ENCODE measurements around the gene TSHZ2.
"Not testable (repeated sequence)": the region's sequence is repeated elsewhere in the genome, so short reads cannot be mapped to it uniquely, and the experiment has no call there.

Gene TSHZ2

DNA sequence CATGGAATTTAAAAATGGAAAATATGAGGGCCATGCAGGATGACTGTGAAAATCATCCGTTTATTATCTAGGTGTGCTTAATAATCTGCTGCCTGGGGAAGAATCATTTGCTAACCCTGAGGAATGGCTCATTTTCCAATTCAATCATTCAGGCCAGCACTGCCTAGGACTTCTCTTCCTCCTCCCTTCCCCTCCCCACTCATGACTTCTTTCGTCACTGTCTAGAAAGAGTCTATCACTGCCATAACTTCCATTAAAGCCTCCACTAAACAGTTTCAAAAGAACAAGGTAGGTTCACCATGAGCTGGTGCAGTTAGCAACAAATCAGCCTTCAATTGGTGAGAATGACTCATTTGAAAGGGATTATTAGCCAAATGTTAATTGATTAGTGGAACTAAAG, 43.9 kb downstream of the TSHZ2 start:
- DNase-seq (ENCODE audit: insufficient read length, low spot score) (no peak), FAIRE-seq (no peak)
- TF ChIP-seq POLR2A (IDR thresholded peaks at IDR 0.05; ENCODE audit: low read depth, low read length): no peak

DNA sequence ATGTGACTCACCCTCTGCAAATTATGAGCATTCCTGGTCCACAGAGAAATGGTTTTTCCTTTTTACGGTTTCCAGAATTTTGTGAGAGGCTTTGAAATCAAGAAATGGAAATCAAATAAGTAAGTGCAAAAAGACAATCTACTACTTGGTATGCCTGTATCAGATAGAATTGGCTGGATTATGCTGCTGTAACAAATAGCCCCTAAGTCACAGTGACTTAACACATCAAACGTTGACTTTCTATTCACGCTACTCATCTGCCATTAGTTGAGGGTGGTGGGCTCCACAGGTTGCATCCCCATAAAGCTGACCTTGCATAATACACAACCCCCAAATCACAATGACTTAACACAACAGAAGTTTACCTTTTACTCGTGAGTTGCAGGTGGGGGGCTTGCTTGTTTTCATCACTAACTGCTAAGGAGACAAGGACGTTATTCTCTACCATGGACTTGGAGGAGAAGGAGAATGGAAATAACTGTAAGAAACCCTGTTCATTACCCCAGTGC, 44.4 kb downstream of the TSHZ2 start:
- FAIRE-seq: no peak

DNA sequence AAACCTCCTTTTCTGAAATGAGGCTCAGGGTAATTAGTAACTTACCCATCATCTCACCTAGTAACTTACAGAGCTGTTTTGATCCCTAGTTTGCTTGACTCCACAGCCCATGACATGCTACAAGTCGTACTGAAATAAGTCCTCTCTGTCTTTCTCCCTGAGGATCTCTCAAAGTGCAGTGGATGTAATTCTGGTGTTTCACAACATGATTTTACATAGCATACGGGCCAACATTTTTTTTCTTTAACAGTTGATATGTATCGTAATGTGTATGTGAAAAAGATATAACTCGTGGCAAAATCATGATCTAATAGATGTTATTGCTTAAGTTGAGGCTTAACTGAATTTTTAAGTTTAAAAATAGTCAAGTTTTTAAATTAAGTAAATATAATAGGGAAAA, 45.0 kb downstream of the TSHZ2 start:
- DNase-seq (ENCODE audit: insufficient read length, low spot score): no peak
- TF ChIP-seq POLR2A (IDR thresholded peaks at IDR 0.05; ENCODE audit: low read depth, low read length): no peak
- no peak for FAIRE-seq

More for the DNA sequence above, 44.4 kb downstream of the TSHZ2 start:
- no peak for DNase-seq (ENCODE audit: insufficient read length, low spot score)
- no peak for TF ChIP-seq POLR2A (IDR thresholded peaks at IDR 0.05; ENCODE audit: low read depth, low read length)

DNA sequence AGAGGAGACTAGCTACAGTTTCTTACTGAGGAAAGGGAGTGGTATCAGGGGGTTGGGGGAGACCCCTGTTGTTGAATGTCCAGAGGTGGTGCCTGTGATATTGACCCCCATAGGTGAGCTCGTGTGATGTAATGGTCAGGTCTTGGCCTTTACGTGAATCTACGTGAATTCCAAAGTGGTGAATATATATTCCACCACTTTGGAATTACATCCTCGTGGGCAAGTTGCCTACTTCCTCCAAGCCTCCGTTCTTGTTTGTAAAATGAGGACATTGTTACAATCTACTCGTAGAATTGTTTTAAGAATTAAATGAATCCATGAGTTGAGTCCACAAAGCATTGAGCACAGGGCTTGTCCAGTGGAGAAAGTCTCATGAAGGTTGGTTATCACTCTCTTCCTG, 47.3 kb downstream of the TSHZ2 start:
- no peak for FAIRE-seq
- TF ChIP-seq POLR2A (IDR thresholded peaks at IDR 0.05; ENCODE audit: low read depth, low read length): no peak

DNA sequence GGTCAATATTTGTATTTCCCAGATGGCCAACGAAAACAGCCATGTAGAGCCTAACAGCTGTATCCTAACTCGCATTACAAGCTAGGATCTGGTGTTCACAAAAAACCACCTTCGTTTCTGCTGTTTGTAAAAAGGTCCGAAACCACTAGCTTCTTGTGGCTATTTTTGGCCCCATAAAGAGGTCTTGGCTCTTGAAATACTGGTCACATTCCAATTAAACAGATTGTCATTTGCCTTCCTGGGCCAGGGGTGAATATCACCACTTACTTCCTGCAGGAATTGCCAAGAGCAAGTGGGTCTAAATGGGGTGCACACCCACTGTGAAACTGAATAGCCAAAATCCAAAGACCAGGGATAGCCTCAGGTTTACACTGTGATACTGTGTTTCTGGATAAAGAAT, 48.2 kb downstream of the TSHZ2 start:
- TF ChIP-seq POLR2A (IDR thresholded peaks at IDR 0.05; ENCODE audit: low read depth, low read length): no peak
- FAIRE-seq (no peak), DNase-seq (ENCODE audit: insufficient read length, low spot score) (no peak)

More for the DNA sequence above, 47.3 kb downstream of the TSHZ2 start:
- no peak for DNase-seq (ENCODE audit: insufficient read length, low spot score)

DNA sequence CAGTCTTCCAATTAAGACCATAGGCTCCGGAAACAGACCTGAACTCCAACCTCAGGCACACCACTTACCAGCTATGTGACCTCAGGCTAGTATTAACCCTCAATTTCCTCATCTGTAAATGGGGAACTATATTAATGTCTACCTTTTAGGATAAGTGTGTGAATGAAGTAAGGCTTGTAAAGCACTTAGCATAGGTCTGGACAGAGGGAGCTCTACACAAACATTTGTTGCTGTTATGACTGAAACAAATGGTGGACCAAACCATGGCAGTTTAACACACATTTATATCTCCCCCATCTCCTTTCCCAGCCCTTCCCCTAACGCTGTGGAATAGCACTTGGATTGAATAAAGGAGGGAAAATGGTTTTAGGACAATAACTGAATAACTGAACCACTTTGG, 48.7 kb downstream of the TSHZ2 start:
- TF ChIP-seq POLR2A (IDR thresholded peaks at IDR 0.05; ENCODE audit: low read depth, low read length): no peak
- DNase-seq (ENCODE audit: insufficient read length, low spot score): no peak
- FAIRE-seq: no peak

DNA sequence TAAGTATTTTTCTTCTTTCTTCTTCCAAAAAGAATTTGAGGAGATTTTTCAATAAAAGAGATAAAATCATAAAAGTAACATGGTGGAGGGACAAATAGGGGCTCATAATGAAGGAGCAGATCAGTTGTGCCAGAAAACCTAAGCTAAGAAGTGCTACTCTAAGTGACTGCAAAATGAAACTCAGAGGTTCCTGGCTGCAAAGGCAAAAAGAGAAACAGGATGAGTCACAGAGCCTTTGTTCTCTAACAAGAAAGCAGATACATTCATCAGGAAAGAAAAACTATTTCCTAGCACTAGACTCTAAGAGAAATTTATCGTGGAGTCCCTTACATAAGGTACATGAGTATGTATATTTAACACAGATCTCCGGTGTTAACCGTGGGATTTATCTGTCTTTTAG, 49.8 kb downstream of the TSHZ2 start:
- FAIRE-seq: no peak

DNA sequence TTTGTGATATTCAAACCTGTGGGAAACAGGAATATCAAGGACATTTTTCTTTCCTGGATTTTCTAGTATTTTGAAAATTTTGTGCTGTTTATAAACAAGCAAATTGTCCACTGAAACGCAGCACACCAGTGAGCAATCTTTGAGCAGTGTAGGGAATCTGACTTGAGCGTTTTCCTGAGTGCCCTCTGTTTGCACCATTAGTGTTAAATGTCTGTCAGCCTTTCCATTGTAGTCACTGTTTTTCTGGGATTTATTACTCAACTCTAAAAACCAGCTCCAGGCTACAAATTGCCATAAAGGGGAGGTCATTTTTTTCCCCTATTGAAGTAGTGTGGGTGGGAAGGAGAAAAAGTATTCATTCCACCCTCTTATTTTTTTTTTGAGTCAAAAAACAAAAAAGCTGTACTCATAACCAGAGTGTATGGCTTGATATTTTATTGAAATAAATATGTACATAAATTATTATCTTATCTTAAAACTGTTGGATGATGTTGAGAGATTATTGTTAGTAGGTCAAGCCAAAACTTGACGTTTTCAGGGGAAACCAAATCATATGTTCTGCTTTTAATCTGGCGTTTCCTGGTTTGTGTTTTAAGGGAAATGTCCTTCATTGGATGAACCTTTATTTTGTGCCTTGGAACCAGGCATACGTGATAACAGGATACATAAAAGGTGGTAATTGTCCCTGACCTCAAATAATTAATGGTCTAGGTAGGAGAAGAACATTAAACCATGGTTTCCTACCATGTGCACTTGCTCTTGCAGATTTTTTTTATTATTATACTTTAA, 51.8 kb downstream of the TSHZ2 start:
- no peak for TF ChIP-seq POLR2A (IDR thresholded peaks at IDR 0.05; ENCODE audit: low read depth, low read length)
- no peak for DNase-seq (ENCODE audit: insufficient read length, low spot score)
- FAIRE-seq: no peak

More for the DNA sequence above, 49.8 kb downstream of the TSHZ2 start:
- TF ChIP-seq POLR2A (IDR thresholded peaks at IDR 0.05; ENCODE audit: low read depth, low read length): no peak
- no peak for DNase-seq (ENCODE audit: insufficient read length, low spot score)

DNA sequence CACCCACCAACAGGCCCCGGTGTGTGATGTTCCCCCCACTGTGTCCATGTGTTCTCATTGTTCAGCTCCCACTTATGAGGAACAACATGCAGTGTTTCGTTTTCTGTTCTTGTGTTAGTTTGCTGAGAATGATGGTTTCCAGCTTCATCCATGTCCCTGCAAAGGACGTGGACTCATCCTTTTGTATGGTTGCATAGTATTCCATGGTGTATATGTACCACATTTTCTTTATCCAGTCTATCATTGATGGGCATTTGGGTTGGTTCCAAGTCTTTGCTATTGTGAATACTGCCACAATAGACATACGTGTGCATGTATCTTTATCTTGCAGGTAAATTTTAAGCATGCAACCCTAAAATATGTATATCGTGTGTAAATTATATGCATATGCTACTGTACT, 52.5 kb downstream of the TSHZ2 start:
- not testable (repeated sequence) for DNase-seq (ENCODE audit: insufficient read length, low spot score); FAIRE-seq

DNA sequence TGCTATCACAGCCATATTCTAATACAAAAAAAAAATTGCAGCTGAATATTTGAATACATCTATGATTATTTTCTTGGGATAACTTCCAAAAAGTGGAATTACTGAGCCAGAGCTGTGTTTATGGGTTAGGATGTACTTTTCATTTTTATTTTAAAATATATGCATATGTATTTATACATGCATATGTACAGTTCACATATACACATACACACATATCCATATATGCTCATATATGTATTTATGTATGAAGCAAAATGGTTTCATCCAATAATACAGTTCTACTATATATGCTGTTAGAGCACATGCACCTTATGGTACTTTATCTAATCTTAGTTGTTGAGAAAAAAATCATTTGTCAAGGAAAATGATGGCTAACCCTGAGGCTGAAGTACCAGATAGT, 54.9 kb downstream of the TSHZ2 start:
- FAIRE-seq (no peak), DNase-seq (ENCODE audit: insufficient read length, low spot score) (no peak)
- TF ChIP-seq POLR2A (IDR thresholded peaks at IDR 0.05; ENCODE audit: low read depth, low read length): no peak

DNA sequence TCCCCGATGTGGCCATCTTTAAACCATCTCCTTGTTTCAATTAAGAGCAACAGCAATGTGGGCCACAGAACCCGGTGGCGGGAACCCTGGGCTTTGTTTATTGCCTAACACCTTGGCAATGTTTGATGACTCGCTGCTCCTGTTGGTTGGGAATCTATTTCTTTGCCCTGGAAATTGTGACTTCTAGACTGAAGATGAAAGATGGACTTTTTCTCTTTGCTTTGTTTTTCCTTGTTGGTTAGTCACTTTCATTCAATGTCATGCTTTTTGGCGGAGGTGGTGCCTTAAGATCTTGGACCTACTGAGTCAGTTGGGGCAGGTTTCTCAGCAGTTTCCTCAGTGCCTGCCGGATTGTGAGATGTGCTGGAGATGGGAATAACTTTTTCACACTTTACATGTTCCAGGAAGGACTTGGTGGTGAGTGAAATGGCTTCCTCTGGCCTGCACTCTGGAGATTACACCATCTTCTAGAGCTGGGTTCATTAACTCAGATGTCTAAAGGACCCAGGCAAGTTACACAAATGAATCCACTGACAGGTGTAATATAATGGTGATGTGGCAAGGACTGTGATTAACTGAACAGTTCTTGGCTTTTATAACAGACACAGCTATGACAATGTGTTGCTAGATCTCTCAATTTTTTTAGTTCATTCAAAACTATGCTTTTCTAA, 56.3 kb downstream of the TSHZ2 start:
- FAIRE-seq: no peak
- no peak for DNase-seq (ENCODE audit: insufficient read length, low spot score)
- TF ChIP-seq POLR2A (IDR thresholded peaks at IDR 0.05; ENCODE audit: low read depth, low read length): no peak

DNA sequence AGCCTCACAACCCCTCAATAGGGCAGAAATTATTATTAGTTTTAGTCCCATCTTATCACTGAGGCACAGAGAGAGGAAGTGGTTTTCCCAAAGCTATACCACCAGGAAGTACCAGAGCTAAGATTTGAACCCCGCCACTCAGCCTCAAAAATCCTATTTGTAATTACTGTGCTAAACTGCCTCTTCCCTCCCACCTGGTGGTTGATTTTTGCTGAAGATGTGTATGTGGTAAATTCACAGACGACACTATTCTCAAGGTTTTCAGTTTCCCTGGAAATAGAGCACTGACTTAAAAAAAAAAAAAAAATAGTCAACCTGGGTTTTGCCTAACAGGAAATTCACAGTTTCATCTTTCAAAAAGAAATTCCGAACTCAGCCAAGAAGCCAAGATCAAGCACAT, 57.9 kb downstream of the TSHZ2 start:
- TF ChIP-seq POLR2A (IDR thresholded peaks at IDR 0.05; ENCODE audit: low read depth, low read length): no peak
- DNase-seq (ENCODE audit: insufficient read length, low spot score) (no peak), FAIRE-seq (no peak)

DNA sequence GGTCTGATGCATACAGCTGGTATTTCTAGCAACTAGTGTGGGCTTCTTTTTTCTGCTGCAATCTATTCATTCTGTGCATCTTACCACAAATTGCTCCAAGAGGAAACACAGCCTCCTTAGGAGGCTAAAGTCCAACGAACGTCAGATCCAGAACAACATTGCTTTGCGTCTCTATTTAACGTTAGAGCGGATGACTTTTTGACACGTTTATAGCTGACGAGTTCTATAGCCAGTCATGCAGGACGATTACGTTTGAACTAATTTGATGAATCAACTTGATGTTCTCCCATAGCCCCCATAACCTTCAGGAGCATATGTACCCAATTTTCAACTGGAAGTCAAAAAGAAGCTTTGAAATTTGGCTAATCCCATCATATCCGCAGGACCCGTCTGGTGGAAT, 59.9 kb downstream of the TSHZ2 start:
- no peak for TF ChIP-seq POLR2A (IDR thresholded peaks at IDR 0.05; ENCODE audit: low read depth, low read length)
- FAIRE-seq (no peak), DNase-seq (ENCODE audit: insufficient read length, low spot score) (no peak)

DNA sequence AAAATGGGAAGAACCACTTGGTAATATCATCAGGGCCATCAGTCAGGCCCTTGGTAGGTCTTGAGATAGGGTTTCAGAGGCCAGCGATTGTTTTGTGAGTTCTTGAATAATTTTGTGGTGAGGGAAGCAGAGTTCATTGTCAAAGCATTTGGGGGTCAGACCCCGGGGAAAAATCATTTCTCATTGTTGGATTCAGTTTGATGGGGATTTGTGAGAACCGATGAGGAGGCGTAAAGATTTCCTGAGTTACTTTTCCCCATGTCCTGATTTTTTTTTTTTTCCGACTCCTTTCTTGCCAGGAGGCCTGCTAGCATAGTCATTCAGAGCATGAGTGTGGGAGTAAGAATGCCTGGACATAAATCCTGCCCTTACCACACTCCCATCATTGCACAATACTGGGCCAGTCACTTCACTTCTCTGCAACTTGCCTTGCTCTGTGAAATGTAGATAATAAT, 60.3 kb downstream of the TSHZ2 start:
- no peak for TF ChIP-seq POLR2A (IDR thresholded peaks at IDR 0.05; ENCODE audit: low read depth, low read length)
- no peak for DNase-seq (ENCODE audit: insufficient read length, low spot score)
- no peak for FAIRE-seq

DNA sequence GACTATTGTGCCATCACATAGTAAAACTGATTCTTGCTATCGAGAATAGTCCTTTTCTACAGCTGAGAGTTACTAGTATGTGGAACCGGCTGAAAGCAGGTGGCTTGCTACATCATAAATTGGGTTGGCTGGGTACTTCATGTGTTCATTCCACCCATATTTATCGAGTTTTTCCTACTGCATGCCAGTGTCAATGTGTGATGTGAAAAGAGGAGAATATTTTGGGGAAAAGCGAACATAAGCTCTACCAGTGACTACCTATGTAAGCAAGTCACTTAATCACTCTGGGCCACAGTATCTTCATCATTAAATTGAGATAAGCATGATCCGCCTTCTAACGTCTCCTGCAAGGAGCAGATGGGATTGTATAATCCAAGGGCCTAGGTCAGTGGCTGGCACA, 61.0 kb downstream of the TSHZ2 start:
- no peak for TF ChIP-seq POLR2A (IDR thresholded peaks at IDR 0.05; ENCODE audit: low read depth, low read length)
- DNase-seq (ENCODE audit: insufficient read length, low spot score) (no peak), FAIRE-seq (no peak)

Measured in H54 (cell line).